Testis (tissue), 3 donors: ENCODE results near the gene SIRT5. TPM values are rescaled to one million over a fixed set of nuclear protein-coding genes. Genes with fewer than 3 reads are reported as not detected.

ENCODE experiments used
- DNase-seq: peaks from one replicate; pipeline ENCODE4 v3.0.0-alpha.2; 2019
- H3K27ac ChIP-seq, 2 donors: fragments of 200-600 bp; sonication (generic); one replicate each; pipeline ENCODE4 v1.5.1; 2019
- H3K27me3 ChIP-seq: fragments of 200-600 bp; sonication (generic); one replicate; pipeline ENCODE4 v1.5.1; 2019
- H3K36me3 ChIP-seq: fragments of 200-600 bp; sonication (generic); one replicate; pipeline ENCODE4 v1.5.1; 2017; ENCODE audit warnings: low read depth; ENCODE audit errors: missing control alignments
- H3K4me1 ChIP-seq: fragments of 200-600 bp; sonication (generic); one replicate; pipeline ENCODE4 v1.5.1; 2019
- H3K4me3 ChIP-seq, 2 donors: fragments of 200-600 bp; sonication (generic); one replicate each; pipeline ENCODE4 v1.5.1; 2017 to 2019
- H3K9me3 ChIP-seq: fragments of 200-600 bp; sonication (generic); one replicate; pipeline ENCODE4 v1.5.1; 2017
- CTCF ChIP-seq, 3 experiments: fragments of 450-650 bp in 2 of 3; fragments of 200-600 bp in 1 of 3; sonication (generic) in 1 of 3; IDR thresholded peaks; one replicate each; pipeline ENCODE4 v1.5.1; 2016 to 2019; ENCODE audit warnings: antibody characterized with exemption in 3 of 3, mild to moderate bottlenecking in 2 of 3, moderate library complexity in 1 of 3
- POLR2A ChIP-seq: fragments of 450-650 bp; IDR thresholded peaks from one replicate; pipeline ENCODE4 v1.6.1; 2017; ENCODE audit warnings: antibody characterized with exemption, mild to moderate bottlenecking, moderate library complexity
- WGBS, 2 donors: methylation state at CpG; one replicate each; pipeline ENCODE4 v1.1.5; 2018; 5-methylcytosine and 5-hydroxymethylcytosine counted together
- intact Hi-C: fragments of 100-400 bp; cut with DNase I; formaldehyde crosslinking; loops from one replicate; pipeline ENCODE4 v1.15.1; 2023; ENCODE audit warnings: low total_unique reads
- polyA plus RNA-seq: library from polyadenylated mRNA; stranded (reverse); fragments of 350-450 nt; fragmentation: Illumina TruSeq; extraction: RNeasy Lipid Tissue Mini Kit (QIAGEN cat#74804); gene quantifications from one replicate; pipeline ENCODE4 v1.2.3, GENCODE V29; 2014; ENCODE audit warnings: low read depth, low replicate concordance; ENCODE audit not compliant: insufficient read depth
- total RNA-seq, 2 donors: library from RNA; depleted of rRNA; stranded (reverse); fragments of >200 nt; gene quantifications; one replicate each; pipeline ENCODE4 v1.2.3, GENCODE V29; 2016

Gene SIRT5
- total and polyA plus RNA-seq, 3 donors from 2014 or later, result 11.2 to 22.1 (median 15.7) TPM

DNA sequence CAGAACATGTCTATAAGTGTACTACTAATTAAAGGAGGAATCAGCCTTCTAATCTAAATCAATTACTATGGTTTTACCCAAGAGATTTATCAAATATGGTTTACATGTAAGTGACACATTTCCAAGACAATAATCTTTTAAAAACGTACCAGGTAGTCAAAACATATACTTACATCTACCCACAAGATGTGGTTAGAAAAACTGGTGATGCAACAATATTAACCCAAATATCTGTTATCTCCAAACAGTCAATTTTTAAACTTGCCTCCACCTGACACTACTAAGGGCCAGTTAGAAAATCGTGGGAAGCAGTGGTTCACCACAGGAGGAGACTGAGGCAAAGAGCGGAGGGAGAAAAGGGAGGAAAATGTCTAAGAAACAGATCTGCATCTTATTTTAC is 68.7 kb downstream of the SIRT5 start:
- 83 to 93% methylated on average over 3 of the region's 3 CpGs for WGBS, 2 donors
- Histone ChIP-seq H3K27ac (no peak overlapping the region), H3K27me3 (no peaks in the 10 kb centered on the region), H3K4me1 (no peaks in the 10 kb centered on the region), H3K9me3 (no peaks in the 10 kb centered on the region), H3K36me3 (no peaks in the 10 kb centered on the region), H3K4me3 (no peak overlapping the region)
- TF ChIP-seq CTCF (IDR thresholded peaks at IDR 0.05), result no peak
- TF ChIP-seq POLR2A, result no peak
- intact Hi-C loops, result no loop called here
- DNase-seq, result no peak

DNA sequence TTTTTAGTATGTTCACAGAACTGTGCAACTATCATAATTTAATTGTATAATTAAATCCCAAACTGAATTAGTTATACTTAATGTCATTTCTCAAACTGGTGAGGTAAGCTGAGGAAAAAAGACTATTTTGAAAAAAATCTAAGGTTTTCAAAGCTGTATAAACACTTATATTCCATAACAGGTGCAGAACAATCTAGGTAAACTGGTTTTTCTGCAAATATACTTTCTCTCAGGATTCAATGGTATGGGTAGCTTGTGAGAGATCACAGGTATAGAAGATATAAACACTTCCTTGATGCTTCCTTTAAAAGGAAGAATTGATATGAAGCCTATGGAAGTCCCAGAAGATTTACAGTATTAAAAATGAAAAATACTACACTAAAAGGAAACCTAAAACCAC is 74.4 kb downstream of the SIRT5 start:
- DNase-seq, result no peak
- Histone ChIP-seq H3K4me1 (no peaks in the 10 kb centered on the region), H3K27me3 (no peaks in the 10 kb centered on the region), H3K4me3 (no peak overlapping the region), H3K36me3 (no peaks in the 10 kb centered on the region), H3K9me3 (no peaks in the 10 kb centered on the region), H3K27ac (no peak overlapping the region)
- intact Hi-C loops, result no loop called here
- no peak for TF ChIP-seq POLR2A
- TF ChIP-seq CTCF (IDR thresholded peaks at IDR 0.05), result no peak

DNA sequence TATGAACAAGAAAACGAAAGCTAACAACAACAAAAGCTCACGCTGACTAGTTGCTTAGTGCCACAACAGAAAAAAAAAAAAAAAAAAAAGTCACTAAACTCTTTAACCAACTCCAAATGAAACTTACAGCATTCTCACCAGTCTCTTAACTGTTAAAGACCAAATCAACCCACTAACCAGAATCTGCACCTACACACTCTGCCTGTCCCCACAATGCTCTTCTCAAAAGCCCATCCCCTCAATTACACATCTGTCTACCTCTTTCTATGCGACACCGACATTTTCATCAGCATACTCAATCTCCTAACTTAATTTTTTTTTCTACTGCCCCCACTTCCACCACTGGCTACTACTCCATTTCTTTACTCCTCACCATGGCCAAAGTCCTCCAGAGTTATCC is 75.0 kb downstream of the SIRT5 start:
- H3K4me1 ChIP-seq, result no peaks in the 10 kb centered on the region
- no peak overlapping the region for H3K4me3 ChIP-seq
- no peak for DNase-seq
- H3K36me3 ChIP-seq, result no peaks in the 10 kb centered on the region
- TF ChIP-seq CTCF (IDR thresholded peaks at IDR 0.05) (no peak), POLR2A (no peak)
- no peak overlapping the region for H3K27ac ChIP-seq
- intact Hi-C loops, result no loop called here
- H3K9me3 ChIP-seq, result no peaks in the 10 kb centered on the region
- 90 to 96% methylated on average over 4 of the region's 4 CpGs for WGBS, 2 donors
- no peaks in the 10 kb centered on the region for H3K27me3 ChIP-seq

GRCh38 chr6:13653296-13653695 is 78.9 kb downstream of the SIRT5 start:
- DNase-seq, result no peak
- TF ChIP-seq POLR2A (no peak), CTCF (IDR thresholded peaks at IDR 0.05) (no peak)
- WGBS, 2 donors, result 93 to 96% methylated on average over 2 of the region's 2 CpGs
- Histone ChIP-seq H3K9me3 (no peaks in the 10 kb centered on the region), H3K4me3 (no peak overlapping the region), H3K36me3 (no peaks in the 10 kb centered on the region), H3K4me1 (no peaks in the 10 kb centered on the region), H3K27ac (no peak overlapping the region), H3K27me3 (no peaks in the 10 kb centered on the region)
- intact Hi-C loops, result no loop called here

DNA sequence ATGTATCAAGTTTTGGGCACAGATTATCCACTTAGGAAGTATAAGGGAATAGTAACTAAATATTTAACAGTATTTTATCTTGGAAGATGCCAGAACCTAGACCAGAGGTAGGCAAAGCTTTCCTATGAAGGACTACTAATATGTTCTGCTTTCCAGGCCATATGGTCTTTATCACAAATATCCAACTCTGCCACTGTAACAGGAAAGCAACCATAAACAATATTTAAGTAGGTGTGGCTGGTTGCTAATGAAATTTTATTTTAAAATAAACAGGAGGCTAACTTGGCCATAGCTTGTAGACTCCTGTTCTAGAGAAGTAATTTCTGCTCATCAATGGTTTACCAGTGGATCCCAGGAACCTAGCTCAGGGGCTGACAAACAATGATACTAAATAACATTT is 80.1 kb downstream of the SIRT5 start:
- intact Hi-C loops, result no loop called here
- H3K4me3 ChIP-seq, result no peak overlapping the region
- TF ChIP-seq CTCF (IDR thresholded peaks at IDR 0.05) (no peak), POLR2A (no peak)
- H3K36me3 ChIP-seq, result no peaks in the 10 kb centered on the region
- no peaks in the 10 kb centered on the region for H3K27me3 ChIP-seq
- DNase-seq, result no peak
- H3K9me3 ChIP-seq, result no peaks in the 10 kb centered on the region
- no peak overlapping the region for H3K27ac ChIP-seq
- H3K4me1 ChIP-seq, result no peaks in the 10 kb centered on the region
